ENCODE data around the gene DAAM1. TPM values are rescaled to one million over a fixed set of nuclear protein-coding genes. Genes with fewer than 3 reads are reported as not detected.
A peak's percentile ranks its signal among the peaks of the same experiment; 100 is the strongest.

DAAM1 gene
- polyA plus RNA-seq, 2 of the 4 experiments (the other 2 are of a cell fraction) = 6.8 to 10.8 TPM

DNA sequence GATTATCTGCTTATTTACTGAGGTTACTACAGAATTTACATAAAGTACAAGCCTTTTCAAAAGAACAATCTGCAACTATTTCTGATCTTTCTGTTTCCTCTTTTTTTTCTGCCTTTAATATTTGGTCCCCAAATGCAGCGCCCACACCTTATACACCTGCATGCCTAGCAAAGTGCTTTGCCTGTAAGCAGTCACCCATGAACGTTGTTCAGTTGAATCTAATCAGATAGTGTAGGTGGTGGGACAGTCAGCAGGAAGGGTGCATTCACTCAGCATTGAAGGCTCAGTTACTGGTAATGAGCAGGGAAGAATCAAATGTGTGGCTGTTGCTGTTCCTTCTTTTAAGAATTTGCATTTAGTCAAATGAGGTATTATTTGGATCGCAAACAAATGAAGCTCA, 168.3 kb downstream of the DAAM1 start:
- FAIRE-seq = no peak
- ChIA-PET CTCF (interaction anchor here (1.1 kb wide), 1 partner anchor 12 kb away, joined by 3 read pairs; no protein-coding TSS in a partner anchor), POLR2A (no interaction called here)
- TF ChIP-seq ZNF302 (CRISPR knock-in tag; IDR thresholded peaks at IDR 0.05) (no peak), PHF8 (IDR thresholded peaks at IDR 0.05; ENCODE audit: borderline replicate concordance, low read depth) (no peak)
- Histone ChIP-seq H3K4me2 (no peak overlapping the region), H3K4me1 (peaks cover 43% of the 10 kb centered on the region), H3K9me3 (no peaks in the 10 kb centered on the region), H3K4me3 (no peak overlapping the region), H3K27ac (no peak overlapping the region)
- WGBS (ENCODE audit: missing lambda C conversion rate) = 93% methylated on average over 3 of the region's 3 CpGs
- no peak for ATAC-seq
- DNase-seq (ENCODE audit: low read depth in 1 of 2, low spot score in 1 of 2) = no peak

DNA sequence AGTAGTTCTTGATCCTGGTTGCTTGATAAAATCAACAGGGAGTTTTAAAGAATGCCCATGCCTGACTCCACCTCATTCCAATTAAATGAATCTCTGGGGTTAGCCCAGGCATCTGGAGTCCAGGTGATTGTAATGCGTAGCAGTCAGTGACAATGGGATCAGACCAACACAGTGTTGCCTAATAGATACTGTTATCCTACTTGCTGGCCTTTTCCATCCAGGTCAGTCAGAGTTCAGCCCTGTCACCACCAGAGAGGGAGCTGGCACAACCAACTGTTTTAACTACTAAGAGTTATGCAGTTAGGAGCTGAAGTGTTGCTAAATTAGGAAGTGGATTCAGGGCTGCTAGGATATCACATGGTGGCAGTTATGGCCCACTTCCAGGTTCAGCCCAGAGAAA, 169.6 kb downstream of the DAAM1 start:
- H3K4me3 ChIP-seq = no peak overlapping the region
- TF ChIP-seq FOXS1 (CRISPR knock-in tag; IDR thresholded peaks at IDR 0.05) (no peak), JUN (IDR thresholded peaks at IDR 0.05) (0 out of 5 replicates have a peak, but pooled peaks of 1 of the 2 experiments have one; percentile 7), ESRRA (IDR thresholded peaks at IDR 0.05; ENCODE audit: borderline replicate concordance, low read length) (no peak), HOXB13 (CRISPR knock-in tag; IDR thresholded peaks at IDR 0.05; ENCODE audit: low read depth) (no peak), FOSL2 (IDR thresholded peaks at IDR 0.05) (no peak), FOSL2 (CRISPR knock-in tag; IDR thresholded peaks at IDR 0.05) (peak; percentile 43; the same call in 1 of the 2 replicates), POLR2A (IDR thresholded peaks at IDR 0.05; ENCODE audit: low read length) (no peak), GATA3 (IDR thresholded peaks at IDR 0.05; ENCODE audit: borderline replicate concordance) (peak; percentile 54; the same call in 1 of the 2 replicates), JUNB (IDR thresholded peaks at IDR 0.05) (0 out of 2 replicates have a peak, but pooled peaks have one; percentile 30), RAD21 (conservative IDR thresholded peaks at IDR 0.05 in 1 of 2, IDR thresholded peaks at IDR 0.05 in 1 of 2) (no peak), PHF8 (IDR thresholded peaks at IDR 0.05; ENCODE audit: borderline replicate concordance, low read depth) (no peak), RARB (CRISPR knock-in tag; IDR thresholded peaks at IDR 0.05) (0 out of 2 replicates have a peak, but pooled peaks have one; percentile 23), CEBPB (IDR thresholded peaks at IDR 0.05) (peak in 1 of 2 experiments; percentile 80; a peak in 2 of 4 replicates), HOXA7 (CRISPR knock-in tag; IDR thresholded peaks at IDR 0.05) (no peak), POLR2AphosphoS2 (conservative IDR thresholded peaks at IDR 0.05; ENCODE audit: low read length) (no peak), RFX5 (IDR thresholded peaks at IDR 0.05) (no peak)
- TF ChIP-seq, protein P1, sequence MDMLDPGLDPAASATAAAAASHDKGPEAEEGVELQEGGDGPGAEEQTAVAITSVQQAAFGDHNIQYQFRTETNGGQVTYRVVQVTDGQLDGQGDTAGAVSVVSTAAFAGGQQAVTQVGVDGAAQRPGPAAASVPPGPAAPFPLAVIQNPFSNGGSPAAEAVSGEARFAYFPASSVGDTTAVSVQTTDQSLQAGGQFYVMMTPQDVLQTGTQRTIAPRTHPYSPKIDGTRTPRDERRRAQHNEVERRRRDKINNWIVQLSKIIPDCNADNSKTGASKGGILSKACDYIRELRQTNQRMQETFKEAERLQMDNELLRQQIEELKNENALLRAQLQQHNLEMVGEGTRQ (IDR thresholded peaks at IDR 0.05) = no peak
- TF ChIP-seq, protein P2, sequence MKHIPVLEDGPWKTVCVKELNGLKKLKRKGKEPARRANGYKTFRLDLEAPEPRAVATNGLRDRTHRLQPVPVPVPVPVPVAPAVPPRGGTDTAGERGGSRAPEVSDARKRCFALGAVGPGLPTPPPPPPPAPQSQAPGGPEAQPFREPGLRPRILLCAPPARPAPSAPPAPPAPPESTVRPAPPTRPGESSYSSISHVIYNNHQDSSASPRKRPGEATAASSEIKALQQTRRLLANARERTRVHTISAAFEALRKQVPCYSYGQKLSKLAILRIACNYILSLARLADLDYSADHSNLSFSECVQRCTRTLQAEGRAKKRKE (CRISPR knock-in tag; IDR thresholded peaks at IDR 0.05; ENCODE audit: low read depth) = no peak
- ChIA-PET POLR2A (no interaction called here), CTCF (no interaction called here)
- H3K9me3 ChIP-seq = no peaks in the 10 kb centered on the region
- ATAC-seq = peak; percentile 44 to 53
- H3K4me2 ChIP-seq = peak overlapping the region; percentile 41
- peak overlapping the region in 1 of 2 experiments; percentile 63; a peak in 2 of 6 replicates for H3K27ac ChIP-seq
- FAIRE-seq = no peak
- peak; percentile 18 to 73 for DNase-seq (ENCODE audit: low read depth in 1 of 2, low spot score in 1 of 2)
- WGBS (ENCODE audit: missing lambda C conversion rate) = 20% methylated on average over 1 of the region's 1 CpG
- peaks cover 56% of the 10 kb centered on the region for H3K4me1 ChIP-seq

DNA sequence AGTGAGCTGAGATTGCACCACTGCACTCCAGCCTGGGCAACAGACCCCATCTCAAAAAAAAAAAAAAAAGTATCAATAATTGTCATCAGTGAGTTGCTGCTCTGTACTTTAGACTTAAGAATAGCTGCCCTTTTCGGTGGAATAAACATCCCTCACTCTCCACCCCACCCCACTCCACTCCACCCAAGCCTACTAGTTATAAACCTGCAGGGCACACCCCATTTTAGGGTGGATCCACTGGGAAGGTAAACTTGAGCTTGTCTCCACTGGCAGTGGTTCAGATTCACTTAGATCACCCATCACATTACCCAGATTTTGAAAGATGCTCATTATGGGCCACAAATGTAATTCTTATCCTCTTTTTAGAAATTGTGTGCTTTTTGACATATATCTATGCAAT, 170.3 kb downstream of the DAAM1 start:
- POLR2A ChIA-PET = no interaction called here
- Histone ChIP-seq H3K4me2 (peak overlapping the region; percentile 5; the same call in 1 of the 3 replicates), H3K4me1 (peaks cover 63% of the 10 kb centered on the region), H3K4me3 (no peak overlapping the region), H3K27ac (peak overlapping the region in 1 of 2 experiments; percentile 63; a peak in 2 of 6 replicates), H3K9me3 (no peaks in the 10 kb centered on the region)
- ATAC-seq = no peak
- no peak for DNase-seq (ENCODE audit: low read depth in 1 of 2, low spot score in 1 of 2)
- TF ChIP-seq MAFK (IDR thresholded peaks at IDR 0.05; ENCODE audit: partially characterized antibody) (no peak), FOXS1 (CRISPR knock-in tag; IDR thresholded peaks at IDR 0.05) (no peak), PHF8 (IDR thresholded peaks at IDR 0.05; ENCODE audit: borderline replicate concordance, low read depth) (no peak), ZNF302 (CRISPR knock-in tag; IDR thresholded peaks at IDR 0.05) (no peak), EP300 (IDR thresholded peaks at IDR 0.05) (no peak)
- TF ChIP-seq, protein P3, sequence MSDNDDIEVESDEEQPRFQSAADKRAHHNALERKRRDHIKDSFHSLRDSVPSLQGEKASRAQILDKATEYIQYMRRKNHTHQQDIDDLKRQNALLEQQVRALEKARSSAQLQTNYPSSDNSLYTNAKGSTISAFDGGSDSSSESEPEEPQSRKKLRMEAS (IDR thresholded peaks at IDR 0.05) = no peak
- no peak for FAIRE-seq
- WGBS (ENCODE audit: missing lambda C conversion rate) = 75% methylated on average over 1 of the region's 1 CpG
- CTCF ChIA-PET = no interaction called here

Data from A549 (cell line).